Hepatocyte (in vitro differentiated cells): ENCODE data around the gene INSIG1.

Experiments used
- CTCF ChIP-seq: fragments of 200-600 bp; sonication (generic); IDR thresholded peaks from 2 replicates; pipeline ENCODE4 v1.5.1; 2016; ENCODE audit warnings: antibody characterized with exemption, mild to moderate bottlenecking; ENCODE audit not compliant: poor library complexity
- EZH2 ChIP-seq: fragments of 200-600 bp; sonication (generic); IDR thresholded peaks from 2 replicates; pipeline ENCODE4 v1.6.1; 2016; ENCODE audit warnings: antibody characterized with exemption, mild to moderate bottlenecking, borderline replicate concordance

GRCh38 chr7:155324012-155324917 lies 26.6 kb downstream of the INSIG1 start:
- TF ChIP-seq EZH2: no peak
- TF ChIP-seq CTCF: no peak
